SK-N-DZ (cell line): ENCODE data around the gene FBLN1.

Experiments used
- DNase-seq: peaks from one replicate; pipeline ENCODE4 v3.0.0-alpha.2; 2015; ENCODE audit warnings: low spot score

The FBLN1 gene

DNA sequence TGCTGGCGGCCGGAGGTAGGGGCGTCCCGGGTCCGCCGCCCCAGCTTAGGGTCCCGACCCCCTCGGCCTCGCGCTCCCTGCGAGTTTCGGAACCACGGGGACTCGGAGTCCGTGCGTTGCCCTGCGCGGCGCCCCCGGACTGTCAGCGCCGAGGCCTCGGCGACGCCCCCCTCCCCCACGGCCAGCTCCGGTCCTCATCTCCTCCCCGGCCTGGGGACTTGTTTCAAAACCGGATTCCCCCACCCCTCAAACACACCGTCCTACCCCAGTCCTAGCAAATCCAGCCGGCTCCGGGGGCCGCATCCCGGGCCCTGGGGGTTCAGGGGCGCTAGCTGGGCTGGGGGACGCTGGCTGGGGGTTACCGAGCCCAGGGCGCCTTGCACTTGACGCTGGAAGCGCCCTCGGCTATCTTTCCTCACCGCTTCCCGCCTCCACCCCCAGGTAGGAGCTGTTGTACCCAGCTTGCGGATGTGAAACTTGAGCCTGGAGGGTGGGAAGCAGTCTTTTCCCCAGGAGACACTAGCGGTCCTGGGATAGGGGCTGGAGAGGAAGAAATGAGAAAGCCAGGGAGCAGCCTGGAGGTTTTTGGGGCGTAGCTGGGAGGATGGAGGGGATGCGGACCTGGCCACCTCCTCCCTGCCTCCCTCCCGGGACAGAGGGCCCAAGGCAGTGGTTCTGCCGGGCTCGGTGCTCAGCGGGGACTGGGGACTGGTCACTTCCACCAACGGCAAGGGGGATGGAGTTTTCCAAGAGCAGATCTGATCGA lies 550 bp downstream of the FBLN1 start:
- peak; percentile 35 for DNase-seq

DNA sequence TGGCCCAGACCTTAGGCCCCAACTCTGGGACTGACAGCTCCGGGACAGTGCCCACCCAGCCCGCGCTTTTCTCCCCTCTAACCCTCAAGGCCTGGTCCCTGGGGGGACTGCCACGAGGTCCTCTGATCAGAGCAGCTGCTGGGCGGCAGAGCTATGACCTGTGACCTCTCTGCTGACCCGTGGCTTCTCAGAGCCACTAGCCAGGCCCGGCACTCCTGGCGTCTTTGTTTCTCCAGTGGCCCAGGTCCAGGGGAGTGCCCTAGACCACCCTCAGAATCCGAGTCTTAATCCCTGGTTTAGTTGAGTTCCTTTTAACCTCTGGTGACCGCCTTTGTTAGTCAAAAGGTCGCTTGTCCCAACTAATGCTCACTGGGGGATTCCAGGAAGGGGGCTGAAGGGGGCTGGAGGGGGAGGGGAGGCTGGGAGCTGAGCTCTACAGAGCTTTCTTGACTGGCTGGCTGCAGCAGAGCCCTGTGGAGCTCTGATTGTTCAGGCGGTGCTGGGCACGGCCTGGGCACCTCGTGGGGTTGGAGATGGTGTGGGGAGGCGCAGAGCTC lies 1.2 kb downstream of the FBLN1 start:
- peak; percentile 45 for DNase-seq

DNA sequence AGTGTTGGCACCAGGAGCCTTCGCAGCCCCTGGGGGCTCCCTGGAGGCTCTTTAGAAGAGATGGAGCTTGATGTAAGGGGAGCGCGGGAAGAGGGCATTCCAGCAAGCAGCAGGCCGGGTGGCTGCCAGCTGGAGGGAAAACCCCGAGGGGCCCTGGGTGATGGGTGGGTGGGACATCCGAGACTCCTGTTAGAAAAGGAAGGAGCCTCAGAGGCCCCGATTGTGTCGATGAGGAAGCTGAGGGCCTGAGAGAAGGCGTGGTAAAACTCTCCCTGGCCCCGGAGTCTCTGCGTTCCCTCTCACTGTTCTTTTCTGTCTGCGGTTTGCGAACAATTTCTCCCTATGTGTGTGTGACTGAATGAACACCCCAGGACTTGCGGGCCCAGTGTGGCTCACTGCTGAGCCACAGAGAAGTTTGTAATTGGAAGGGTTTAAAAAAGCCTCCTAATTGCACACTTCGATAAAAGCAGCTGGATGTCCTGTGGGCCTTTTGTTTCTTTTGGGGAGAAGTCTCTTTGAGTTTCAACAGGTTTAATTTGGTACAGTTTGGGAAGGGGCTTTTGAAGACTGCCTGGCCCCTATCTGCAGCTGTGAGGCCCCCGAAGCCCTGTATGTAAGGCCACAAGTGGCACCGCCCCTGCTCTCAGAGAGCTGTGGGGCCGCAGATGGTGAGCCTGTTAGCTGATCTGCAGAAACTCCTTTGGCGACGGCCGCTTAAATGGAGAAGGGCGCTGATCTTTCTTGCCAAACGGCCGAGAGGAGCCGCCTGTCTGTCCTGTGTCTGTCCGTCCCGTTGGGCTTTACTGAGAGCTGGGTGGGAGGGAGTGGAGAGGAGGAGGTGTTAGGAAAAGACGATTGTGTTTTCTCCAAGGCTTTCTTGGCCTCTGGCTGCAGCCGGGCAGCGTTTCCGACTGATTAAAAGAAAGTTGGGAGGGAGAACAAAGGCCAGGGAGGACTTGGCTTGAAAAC lies 2.0 kb downstream of the FBLN1 start:
- peak; percentile 54 for DNase-seq

DNA sequence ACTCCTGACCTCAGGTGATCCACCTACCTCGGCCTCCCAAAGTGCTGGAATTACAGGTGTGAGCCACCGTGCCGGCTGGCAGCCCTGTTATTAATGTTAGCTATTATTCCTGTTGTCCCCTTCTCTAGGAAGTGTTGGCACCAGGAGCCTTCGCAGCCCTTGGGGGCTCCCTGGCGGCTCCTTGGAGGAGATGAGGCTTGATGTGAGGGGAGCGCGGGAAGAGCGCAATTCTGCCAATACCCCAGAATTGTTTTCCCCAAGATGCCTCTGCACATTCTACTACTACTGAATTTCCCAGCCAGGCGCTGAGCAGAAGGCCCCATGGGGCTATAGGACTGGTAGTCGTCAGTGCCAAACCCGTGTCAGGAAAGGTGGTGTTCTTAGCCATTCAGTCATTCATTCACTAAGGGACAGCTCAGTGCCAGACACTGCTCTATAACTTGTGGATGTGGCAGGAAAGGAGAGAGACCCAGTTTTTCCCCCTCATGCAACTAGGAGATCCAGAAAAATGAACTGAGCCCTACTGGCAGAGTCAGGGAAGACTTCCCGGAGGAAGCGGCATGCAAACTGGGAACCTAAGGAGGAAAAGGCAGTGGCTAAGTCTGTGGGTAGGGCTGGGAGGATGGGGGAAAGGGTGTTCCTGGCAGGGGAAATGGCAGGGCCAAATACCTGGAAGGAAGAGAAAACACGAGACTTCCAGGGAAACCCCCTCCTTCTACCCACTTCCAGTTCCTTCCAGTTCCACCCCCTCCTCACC lies 3.5 kb downstream of the FBLN1 start:
- no peak for DNase-seq

DNA sequence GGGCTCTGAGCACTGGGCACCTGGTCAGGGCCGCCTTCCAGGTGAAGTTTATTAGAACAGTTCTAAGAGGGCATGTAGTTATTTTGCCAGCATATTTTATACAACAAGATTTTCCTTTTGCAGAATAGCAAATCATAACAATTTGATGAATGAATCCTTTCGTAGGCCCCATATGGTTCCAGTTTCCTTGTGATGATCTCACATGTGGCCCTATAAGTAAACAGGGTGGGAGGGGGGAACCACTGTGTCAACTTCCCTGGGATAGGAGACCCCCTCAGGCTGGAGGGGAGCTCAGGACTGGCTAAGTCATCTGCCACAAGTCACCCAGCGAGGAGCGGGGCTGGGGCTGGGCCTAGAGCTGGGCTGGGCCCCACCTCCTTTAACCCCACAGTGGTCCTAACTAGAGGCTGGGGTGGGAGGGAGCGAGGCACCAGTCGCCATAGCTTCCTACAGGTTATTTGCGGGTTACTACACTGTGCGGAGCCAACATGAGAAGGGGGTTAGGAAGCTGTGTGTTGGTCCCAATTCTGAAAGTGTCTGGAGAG lies 4.2 kb downstream of the FBLN1 start:
- DNase-seq: no peak

DNA sequence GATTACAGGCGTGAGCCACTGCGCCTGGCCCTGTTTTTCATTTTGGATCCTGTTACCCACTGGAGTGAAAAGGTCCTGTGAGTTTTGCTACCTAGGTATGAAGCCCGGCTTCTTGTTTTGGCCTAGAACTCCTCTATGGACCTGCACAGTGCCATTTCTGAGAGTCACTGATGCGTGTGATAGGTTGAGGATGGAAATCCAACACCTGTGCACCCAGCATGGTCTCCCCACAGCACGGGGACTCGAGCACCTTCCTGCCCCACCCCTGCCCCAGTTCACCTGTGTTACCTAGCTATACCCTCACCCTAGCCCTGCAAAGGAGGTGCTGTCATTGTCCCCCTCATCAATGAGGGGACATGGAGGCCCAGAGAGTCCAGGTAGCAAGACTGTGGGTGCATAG lies 5.1 kb downstream of the FBLN1 start:
- no peak for DNase-seq

DNA sequence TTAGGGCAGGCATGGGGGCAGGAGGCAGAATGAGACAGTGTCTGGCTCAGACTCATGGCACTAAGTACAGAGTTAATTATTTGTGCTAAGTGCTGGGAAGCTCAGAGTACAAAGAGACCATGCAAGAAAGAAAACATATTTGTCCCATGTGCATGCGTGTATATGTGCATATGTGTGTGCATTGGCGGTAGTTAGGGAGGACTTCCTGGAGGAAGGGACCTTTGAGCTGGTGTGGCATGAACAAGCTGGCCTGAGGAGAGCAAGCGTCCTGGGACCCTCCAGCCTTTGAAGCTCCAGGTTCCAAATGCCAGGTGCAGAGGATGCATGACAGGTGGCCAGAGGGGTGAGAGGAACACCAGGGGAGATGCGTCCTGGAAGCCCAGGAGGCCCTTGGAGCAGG lies 6.1 kb downstream of the FBLN1 start:
- DNase-seq: no peak

DNA sequence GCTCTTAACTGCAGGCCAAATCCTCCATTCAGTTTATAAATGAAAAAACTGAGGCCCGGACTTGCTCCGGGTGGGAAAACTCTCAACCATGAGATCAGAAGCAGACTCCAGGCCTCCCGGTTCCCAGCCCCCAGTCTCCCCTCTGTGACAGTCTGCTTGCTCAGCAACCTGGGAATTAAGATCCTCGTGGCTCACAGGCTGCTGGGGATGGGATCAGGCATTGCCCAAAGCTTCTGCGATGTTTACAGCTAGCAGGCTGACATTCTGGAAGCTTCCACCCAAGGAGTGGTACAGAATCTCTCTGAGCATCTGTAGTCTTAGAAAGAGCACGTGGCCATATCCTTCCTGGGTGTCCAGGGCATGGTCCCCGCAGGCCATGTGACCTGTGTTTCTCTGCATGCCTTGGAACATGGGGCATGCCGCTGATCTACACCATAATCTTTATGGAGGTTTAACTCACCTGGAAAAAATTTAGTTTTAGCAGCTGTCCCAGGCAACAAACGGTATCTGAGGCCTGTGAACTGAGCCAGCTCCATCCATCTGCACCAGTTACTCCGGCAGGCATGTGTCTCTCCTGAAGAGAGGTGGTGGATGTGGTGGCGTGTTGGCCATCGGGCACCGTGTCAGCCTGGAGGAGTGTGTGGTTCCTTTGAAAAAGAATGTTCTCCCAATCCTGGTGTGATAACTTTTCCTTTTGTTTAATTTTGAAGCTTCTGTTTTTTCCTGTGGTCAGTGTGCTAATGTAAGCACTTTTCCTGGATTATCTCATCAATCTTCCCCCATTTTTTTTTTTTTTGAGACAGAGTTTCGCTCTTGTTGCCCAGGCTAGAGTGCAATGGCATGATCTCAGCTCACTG lies 7.9 kb downstream of the FBLN1 start:
- DNase-seq: no peak

DNA sequence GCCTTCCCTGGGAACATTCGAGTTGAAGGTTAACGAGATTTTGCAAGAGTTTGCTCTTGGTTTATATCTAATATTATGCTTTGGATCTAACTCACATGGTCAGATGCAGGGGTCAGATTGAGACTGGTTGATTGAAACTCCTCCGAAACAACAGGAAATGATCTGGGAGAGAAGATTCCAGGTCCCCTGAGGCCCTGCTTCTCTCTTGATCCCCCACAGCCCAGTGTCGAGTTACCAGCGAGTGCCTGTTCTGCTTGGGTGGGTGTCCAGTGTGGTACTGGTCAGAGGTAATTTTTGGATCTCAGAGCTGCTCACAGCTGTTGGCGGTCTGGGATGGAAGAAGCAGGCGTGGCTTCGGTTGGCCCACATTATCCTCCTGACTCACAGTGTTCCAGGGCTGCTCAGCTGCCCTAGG lies 9.2 kb downstream of the FBLN1 start:
- no peak for DNase-seq

DNA sequence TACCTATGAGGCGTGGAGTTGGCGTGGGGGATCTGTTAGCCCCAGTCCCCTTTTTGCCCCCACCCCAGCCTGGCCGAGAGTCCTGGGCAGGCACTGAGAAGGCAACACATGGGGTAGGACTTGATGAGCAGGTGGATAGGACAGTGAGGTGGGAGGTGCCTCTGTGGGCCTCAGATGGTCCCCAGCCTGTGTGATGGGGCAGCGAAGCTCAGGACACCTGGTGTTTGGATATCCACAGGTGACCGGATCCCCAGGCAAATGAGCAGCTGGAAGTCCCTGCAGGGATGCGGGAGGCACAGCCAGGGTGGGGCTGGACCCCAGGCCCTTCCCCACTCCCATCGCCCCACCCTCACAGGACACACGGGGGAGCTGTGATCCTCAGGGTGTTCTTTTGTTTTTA lies 9.7 kb downstream of the FBLN1 start:
- no peak for DNase-seq

DNA sequence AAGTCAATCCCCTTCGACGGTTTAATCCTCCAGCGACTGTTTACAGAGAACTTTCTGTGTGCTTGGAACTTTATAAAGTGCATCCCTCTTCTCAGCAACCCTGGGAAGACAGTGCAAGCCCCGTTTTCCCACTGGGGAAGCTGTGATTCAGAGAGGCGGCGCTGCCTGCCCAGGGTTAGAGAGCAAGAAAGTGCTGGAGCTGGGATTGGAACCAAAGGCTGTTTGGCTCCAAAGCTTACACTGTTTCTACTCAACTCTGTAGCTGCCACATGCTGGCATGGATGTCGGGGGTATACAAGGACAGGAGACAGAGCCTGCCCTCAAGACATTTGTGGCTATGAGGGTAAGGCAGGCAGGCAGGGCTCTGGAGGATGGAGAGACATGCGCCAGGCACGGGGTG lies 13.0 kb downstream of the FBLN1 start:
- DNase-seq: no peak

DNA sequence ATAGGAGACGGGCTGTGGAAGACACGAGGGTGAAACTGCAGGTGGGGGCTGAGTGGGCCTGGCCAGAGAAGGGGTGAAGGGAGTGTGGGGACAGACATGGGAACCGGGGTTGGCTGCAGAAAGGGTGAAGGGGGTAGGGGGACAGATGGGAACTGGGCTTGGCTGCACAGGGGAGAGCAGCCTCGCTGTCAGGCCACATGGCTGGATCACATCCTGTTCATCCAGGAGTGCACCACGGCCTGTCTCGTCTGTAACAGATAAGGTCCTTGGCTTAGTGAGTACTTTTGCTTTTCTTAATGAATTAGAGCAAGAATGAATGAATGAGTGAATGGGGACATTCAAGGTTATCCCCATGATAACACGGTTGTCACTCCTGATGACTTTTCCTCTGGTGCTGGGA lies 13.5 kb downstream of the FBLN1 start:
- no peak for DNase-seq

DNA sequence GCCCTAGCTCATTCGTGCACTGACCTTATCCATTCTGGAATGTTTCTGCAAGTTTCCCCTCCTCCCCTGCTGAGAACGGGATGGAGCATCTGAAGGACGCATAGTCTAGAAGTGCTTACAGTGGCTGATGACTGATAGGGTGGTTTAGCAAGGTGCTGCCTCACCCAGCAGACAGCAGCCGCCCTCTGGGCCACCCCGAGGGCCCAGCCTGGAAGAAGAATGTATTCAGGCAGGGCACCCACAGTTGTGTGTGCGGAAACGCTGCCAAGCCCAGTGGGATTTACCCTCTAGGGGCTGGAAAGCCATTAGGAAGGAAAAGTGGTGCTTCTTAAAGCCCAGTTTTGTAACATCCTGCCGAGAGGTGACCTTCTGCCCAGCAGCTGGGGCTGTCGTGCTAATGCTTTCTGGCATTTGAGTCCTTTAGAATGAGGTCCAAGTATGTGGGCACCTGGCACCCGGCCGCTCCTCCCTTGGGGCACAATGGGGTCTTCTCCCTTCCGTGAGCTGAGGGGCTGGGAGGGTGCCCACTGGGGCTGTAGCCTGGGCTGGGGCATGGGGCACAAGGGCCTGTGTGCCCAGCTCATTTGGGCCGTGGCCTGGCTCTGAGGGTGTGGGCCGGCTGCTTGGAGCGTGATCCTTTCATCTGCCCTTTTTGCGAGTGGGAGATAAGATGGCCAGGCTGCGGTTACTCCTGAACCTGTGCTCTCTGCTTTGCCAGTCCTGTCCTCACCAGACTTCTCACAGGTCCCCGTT lies 14.4 kb downstream of the FBLN1 start:
- DNase-seq: no peak

DNA sequence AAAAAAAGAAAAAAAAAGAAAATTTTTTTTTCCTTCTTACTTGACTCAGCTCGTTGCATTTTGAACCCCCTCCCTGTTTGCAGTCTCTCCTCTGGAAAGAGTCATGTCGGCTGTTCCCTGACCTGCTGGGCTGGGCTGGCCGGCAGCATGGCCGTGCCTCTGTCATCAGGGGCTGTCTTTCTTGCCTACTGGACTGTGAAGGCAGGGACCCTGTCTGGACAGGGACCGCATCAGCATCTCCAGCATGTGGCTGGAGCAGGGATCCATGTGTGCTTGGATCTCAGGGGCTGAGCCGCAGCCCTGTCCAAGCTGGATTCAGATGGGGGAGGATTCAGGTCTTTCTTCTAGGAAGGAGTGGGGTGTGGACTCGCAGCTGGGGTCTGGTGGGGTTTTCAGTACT lies 15.5 kb downstream of the FBLN1 start:
- DNase-seq: no peak

DNA sequence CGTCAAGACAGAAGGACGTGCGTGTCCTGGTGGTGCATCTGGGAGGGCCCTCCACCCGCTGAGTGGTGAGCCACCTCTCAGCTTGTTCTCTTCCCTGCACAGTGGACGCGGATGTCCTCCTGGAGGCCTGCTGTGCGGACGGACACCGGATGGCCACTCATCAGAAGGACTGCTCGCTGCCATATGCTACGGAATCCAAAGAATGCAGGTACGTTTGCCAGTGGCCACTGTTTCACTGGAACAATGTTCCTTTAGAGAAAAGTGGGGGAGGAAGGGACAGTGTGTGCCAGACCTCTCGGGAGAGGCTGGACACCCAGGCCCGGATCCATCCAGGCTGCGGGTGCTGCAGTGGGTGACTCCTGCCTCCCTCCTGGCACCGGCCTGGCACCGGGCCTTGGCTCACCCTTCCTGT lies 15.9 kb downstream of the FBLN1 start:
- no peak for DNase-seq

DNA sequence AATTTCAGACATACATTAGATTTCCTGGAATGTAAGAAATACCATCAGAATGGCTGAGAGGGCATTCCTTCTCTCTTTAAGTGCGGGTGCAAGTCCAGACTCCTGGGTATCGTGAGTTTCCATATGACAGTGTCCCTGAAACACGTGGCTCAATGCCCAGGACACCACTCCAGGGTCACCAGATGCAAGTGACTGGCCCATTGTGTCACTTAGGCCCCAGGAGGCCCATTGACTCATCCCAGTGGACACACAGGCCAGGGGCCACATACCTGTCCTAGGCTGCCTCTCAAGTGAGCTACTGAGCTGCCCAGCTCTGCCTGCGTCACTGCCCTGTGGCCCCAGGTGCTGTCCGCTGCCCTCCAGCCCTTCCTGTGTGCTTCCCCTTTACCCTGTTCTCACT lies 18.5 kb downstream of the FBLN1 start:
- no peak for DNase-seq

DNA sequence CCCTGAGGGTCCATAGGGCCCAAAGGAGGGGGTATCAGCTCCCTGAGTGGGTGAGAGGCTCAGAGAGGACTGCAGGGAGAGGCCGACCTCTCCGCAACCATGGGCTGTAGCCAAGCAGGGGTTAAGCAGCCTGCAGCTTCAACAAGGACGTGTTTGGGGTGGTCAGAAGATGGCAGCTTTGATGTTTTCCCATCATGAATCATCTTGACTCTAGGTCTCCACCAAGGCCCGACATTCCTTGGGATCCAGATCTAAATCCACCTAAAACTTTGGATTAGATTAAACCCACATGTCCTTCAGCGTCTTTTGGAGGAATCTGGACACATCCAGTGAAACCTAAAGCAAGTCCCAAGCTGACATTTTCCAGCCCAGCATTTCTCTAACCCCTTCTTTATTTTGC lies 19.8 kb downstream of the FBLN1 start:
- no peak for DNase-seq

DNA sequence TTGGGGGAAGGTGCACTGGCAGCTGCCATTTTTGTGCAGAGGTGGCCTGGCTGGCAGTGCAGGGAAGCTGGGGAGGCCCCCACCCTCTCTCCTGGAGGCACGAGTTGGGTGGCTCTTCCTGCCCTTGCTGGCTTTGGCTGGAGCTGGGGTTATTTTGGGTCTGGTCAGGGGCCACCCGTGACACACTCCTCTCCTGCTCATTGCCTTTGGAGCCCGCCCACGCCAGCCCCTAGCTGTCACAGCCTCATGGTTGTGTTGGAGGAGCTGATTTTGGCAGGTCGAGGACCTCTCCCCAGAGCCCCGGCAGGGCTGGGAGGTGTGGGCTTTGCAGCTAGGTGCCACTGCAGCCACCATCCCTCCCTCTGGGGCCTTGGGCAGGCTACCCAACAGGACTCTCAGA lies 21.5 kb downstream of the FBLN1 start:
- no peak for DNase-seq

DNA sequence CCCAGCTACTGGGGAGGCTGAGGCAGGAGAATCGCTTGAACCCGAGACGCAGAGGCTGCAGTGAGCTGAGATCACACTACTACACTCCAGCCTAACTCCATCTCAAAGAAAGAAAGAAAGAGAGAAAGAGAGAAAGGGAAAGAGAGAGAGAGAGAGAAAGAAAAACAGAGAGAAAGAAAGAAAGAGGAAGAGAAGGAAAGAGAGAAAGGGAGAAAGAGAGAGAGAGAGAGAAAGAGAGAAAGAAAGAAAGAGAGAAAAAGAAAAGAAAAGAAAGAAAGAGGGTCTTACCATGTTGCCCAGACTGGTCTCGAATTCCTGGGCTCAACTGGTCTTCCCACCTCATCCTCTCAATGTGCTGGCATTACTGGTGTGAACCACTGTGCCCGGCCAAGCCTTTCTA lies 22.3 kb downstream of the FBLN1 start:
- no peak for DNase-seq

DNA sequence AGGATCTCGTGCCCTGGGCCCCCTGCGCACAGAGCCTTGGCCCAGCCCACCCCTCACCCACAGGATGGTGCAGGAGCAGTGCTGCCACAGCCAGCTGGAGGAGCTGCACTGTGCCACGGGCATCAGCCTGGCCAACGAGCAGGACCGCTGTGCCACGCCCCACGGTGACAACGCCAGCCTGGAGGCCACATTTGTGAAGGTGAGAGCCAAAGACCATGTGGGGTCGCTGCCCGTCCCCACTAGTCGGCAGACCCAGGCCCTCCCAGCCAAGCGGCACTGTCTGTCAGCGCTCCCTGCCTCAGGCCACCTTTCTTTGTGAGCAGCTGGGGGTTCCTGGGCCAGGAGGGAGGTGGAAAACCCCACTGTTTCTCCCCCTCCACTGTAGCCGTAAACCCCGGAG lies 22.8 kb downstream of the FBLN1 start:
- DNase-seq: no peak
